SK-N-SH (cell line): Measurements from ENCODE around the gene IBSP. TPM values are rescaled to one million over a fixed set of nuclear protein-coding genes. Genes with fewer than 3 reads are reported as not detected.

Source experiments
- CTCF ChIA-PET: fragments of 300-600, 350-600 bp; formaldehyde crosslinking; extraction: SDS; loops from one replicate; lab custom pipeline; 2021; lab: Yijun Ruan, JAX
- POLR2A ChIA-PET: fragments of 350-600 bp; sonication (Branson Sonifier 250); formaldehyde crosslinking; extraction: SDS; loops from one replicate; lab custom pipeline; 2020; ENCODE audit warnings: antibody characterized with exemption, inconsistent platforms; lab: Yijun Ruan, JAX
- DNase-seq: peaks from one replicate; pipeline ENCODE4 v3.0.0; 2012
- H2AFZ ChIP-seq: fragments of 200-600 bp; sonication (generic); 2 replicates; pipeline ENCODE4 v1.8.1; 2016; ENCODE audit warnings: antibody characterized with exemption, mild to moderate bottlenecking, low read depth
- H3F3A ChIP-seq: fragments of 200-600 bp; sonication (generic); replicated peaks from 2 replicates; pipeline ENCODE3; 2016; ENCODE audit warnings: antibody characterized with exemption, mild to moderate bottlenecking; ENCODE audit not compliant: insufficient read depth
- H3K27ac ChIP-seq, 2 experiments: fragments of 200-500 bp in 1 of 2; fragments of 200-600 bp in 1 of 2; sonication (Bioruptor generic) in 1 of 2; sonication (generic), shearing (Covaris generic) in 1 of 2; 2 replicates each; pipeline versions ENCODE4 v1.5.1 to v1.6.1; 2014 to 2016; ENCODE audit warnings: low read depth in 2 of 2, inconsistent platforms in 1 of 2, low read length in 1 of 2, mild to moderate bottlenecking in 1 of 2, mixed read lengths in 1 of 2
- H3K27me3 ChIP-seq: fragments of 200-600 bp; sonication (generic), shearing (Covaris generic); 2 replicates; pipeline ENCODE4 v1.6.1; 2016; ENCODE audit warnings: mixed run types; ENCODE audit not compliant: insufficient read depth
- H3K36me3 ChIP-seq, 2 experiments: fragments of 200-500 bp in 1 of 2; fragments of 200-600 bp in 1 of 2; sonication (Bioruptor generic) in 1 of 2; sonication (generic) in 1 of 2; replicated peaks in 1 of 2; 2 replicates each; pipeline versions ENCODE3 to v1.5.1; 2014 to 2016; ENCODE audit warnings: low read length in 1 of 2, mild to moderate bottlenecking in 1 of 2; ENCODE audit not compliant: insufficient read depth in 2 of 2, control insufficient read depth in 1 of 2
- H3K4me1 ChIP-seq, 2 experiments: fragments of 200-500 bp in 1 of 2; fragments of 200-600 bp in 1 of 2; sonication (Bioruptor generic) in 1 of 2; sonication (generic), shearing (Covaris generic) in 1 of 2; 2 replicates each; pipeline versions ENCODE4 v1.5.1 to v1.6.1; 2014 to 2016; ENCODE audit warnings: low read depth in 1 of 2, low read length in 1 of 2, mixed run types in 1 of 2; ENCODE audit not compliant: insufficient read depth in 2 of 2, control insufficient read depth in 1 of 2
- H3K4me2 ChIP-seq: fragments of 200-600 bp; sonication (generic), shearing (Covaris generic); 2 replicates; pipeline ENCODE4 v1.6.1; 2017; ENCODE audit warnings: mixed run types
- H3K4me3 ChIP-seq, 2 experiments: fragments of 200-500 bp in 1 of 2; fragments of 200-600 bp in 1 of 2; sonication (Bioruptor generic) in 1 of 2; sonication (generic), shearing (Covaris generic) in 1 of 2; 2 replicates each; pipeline versions ENCODE4 v1.5.1 to v1.8.1; 2014 to 2016; ENCODE audit warnings: low read depth in 2 of 2, inconsistent platforms in 1 of 2, low read length in 1 of 2, mild to moderate bottlenecking in 1 of 2, mixed read lengths in 1 of 2, moderate library complexity in 1 of 2
- H3K79me2 ChIP-seq: fragments of 200-600 bp; sonication (generic); 2 replicates; pipeline ENCODE4 v1.8.1; 2017; ENCODE audit warnings: mild to moderate bottlenecking; ENCODE audit not compliant: insufficient read depth
- H3K9ac ChIP-seq: fragments of 200-600 bp; sonication (generic); 2 replicates; pipeline ENCODE4 v1.6.1; 2017; ENCODE audit warnings: mixed run types
- H3K9me2 ChIP-seq: fragments of 200-600 bp; sonication (generic); 2 replicates; pipeline ENCODE4 v1.6.1; 2017; ENCODE audit warnings: mixed run types
- H3K9me3 ChIP-seq: fragments of 200-600 bp; sonication (generic); 2 replicates; pipeline ENCODE4 v1.6.1; 2017; ENCODE audit warnings: mixed run types, mild to moderate bottlenecking, moderate library complexity
- H4K20me1 ChIP-seq: fragments of 200-600 bp; sonication (generic); 2 replicates; pipeline ENCODE4 v1.6.1; 2017; ENCODE audit warnings: mild to moderate bottlenecking, mixed run types; ENCODE audit not compliant: insufficient read depth
- CHD2 ChIP-seq: fragments of 150-350 bp; IDR thresholded peaks from 2 replicates; pipeline ENCODE4 v1.6.1; 2018; ENCODE audit warnings: low read length; ENCODE audit not compliant: partially characterized antibody
- FOXM1 ChIP-seq: IDR thresholded peaks from 2 replicates; pipeline ENCODE4 v1.4.0; 2012; ENCODE audit warnings: low read depth, mild to moderate bottlenecking
- GATA2 ChIP-seq: sonication (generic); formaldehyde crosslinking; IDR thresholded peaks from 2 replicates; pipeline ENCODE4 v1.5.0; 2020; ENCODE audit warnings: mild to moderate bottlenecking, missing genetic modification reagents
- NFIC ChIP-seq: IDR thresholded peaks from 2 replicates; pipeline ENCODE4 v1.4.0; 2012; ENCODE audit warnings: borderline replicate concordance
- NRF1 ChIP-seq: IDR thresholded peaks from 2 replicates; pipeline ENCODE4 v1.6.1; 2012; ENCODE audit warnings: low read depth, mild to moderate bottlenecking, low read length
- RAD21 ChIP-seq: IDR thresholded peaks from 2 replicates; pipeline ENCODE4 v1.6.1; 2012; ENCODE audit warnings: mild to moderate bottlenecking, low read length
- RCOR1 ChIP-seq: fragments of 150-350 bp; IDR thresholded peaks from 2 replicates; pipeline ENCODE4 v1.6.1; 2017; ENCODE audit warnings: antibody characterized with exemption, low read length
- RFX5 ChIP-seq: IDR thresholded peaks from 2 replicates; pipeline ENCODE4 v1.6.1; 2012; ENCODE audit warnings: mild to moderate bottlenecking, improper control_type of control experiment, low read length
- RXRA ChIP-seq: IDR thresholded peaks from 2 replicates; pipeline ENCODE4 v1.4.0; 2012; ENCODE audit warnings: low read depth, mild to moderate bottlenecking, borderline replicate concordance
- TAF1 ChIP-seq: IDR thresholded peaks from 2 replicates; pipeline ENCODE4 v1.6.1; 2012; ENCODE audit warnings: low read depth, mild to moderate bottlenecking, low read length, moderate library complexity, borderline replicate concordance
- TCF12 ChIP-seq: IDR thresholded peaks from 2 replicates; pipeline ENCODE4 v1.4.0; 2012
- WGBS: methylation state at CpG from one replicate; pipeline ENCODE4 v1.1.6; 2017; ENCODE audit warnings: low lambda C conversion rate; 5-methylcytosine and 5-hydroxymethylcytosine counted together
- polyA plus RNA-seq, 3 experiments: library from polyadenylated mRNA; depleted of rRNA; stranded (reverse); fragments of >200 nt; gene quantifications; 2 replicates each; pipeline ENCODE4 v1.2.3, GENCODE V29; 2012
- TF ChIP-seq, protein P1 (sequence below): IDR thresholded peaks from 2 replicates; pipeline ENCODE4 v1.6.1; 2012; ENCODE audit warnings: mild to moderate bottlenecking, low read depth, low read length, moderate library complexity
- TF ChIP-seq, protein P2 (sequence below): fragments of 150-350 bp; IDR thresholded peaks from 2 replicates; pipeline ENCODE4 v1.6.1; 2017; ENCODE audit warnings: antibody characterized with exemption, low read length, low read depth, borderline replicate concordance
- TF ChIP-seq, protein P3 (sequence below): IDR thresholded peaks from 2 replicates; pipeline ENCODE4 v1.4.0; 2012; ENCODE audit warnings: low read depth, borderline replicate concordance

Gene IBSP
- polyA plus RNA-seq, 1 of the 3 experiments (the other 2 are of a cell fraction): not detected

DNA sequence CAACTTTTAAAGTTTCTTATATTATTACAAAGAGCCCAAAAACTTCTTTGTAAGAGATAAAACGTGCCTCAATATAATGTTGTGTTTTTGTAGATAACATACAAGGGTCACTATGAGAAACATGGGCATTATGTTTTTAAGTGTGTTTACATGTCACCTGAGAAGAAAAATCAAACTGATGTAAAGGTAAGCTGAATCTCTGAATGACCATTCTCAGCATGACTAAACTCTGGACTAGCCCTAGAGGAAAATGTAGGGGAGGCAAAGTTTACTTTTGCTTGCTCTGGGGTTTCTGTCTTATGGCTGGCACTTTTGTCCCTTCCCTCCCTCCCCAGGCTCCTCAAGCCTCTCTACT is 40.2 kb downstream of the IBSP start:
- ChIA-PET POLR2A (no interaction called here), CTCF (interaction anchor here (0.6 to 5.0 kb wide), 20 partner anchors 9 to 475 kb away, joined by 3 to 51 read pairs (median 4); no protein-coding TSS in a partner anchor)
- Histone ChIP-seq H3F3A (peaks cover 5% of the 10 kb centered on the region), H4K20me1 (no peaks in the 10 kb centered on the region), H3K79me2 (no peaks in the 10 kb centered on the region), H3K4me2 (no peak overlapping the region), H3K9me2 (no peaks in the 10 kb centered on the region), H3K4me3 (no peak overlapping the region), H3K9me3 (no peaks in the 10 kb centered on the region), H2AFZ (no peak overlapping the region), H3K27ac (no peak overlapping the region), H3K27me3 (no peaks in the 10 kb centered on the region), H3K9ac (no peak overlapping the region), H3K36me3 (no peaks in the 10 kb centered on the region), H3K4me1 (peaks cover 0 to 9% of the 10 kb centered on the region in 2 experiments; a peak in 1 of 4 replicates)
- 0% methylated on average over 1 of the region's 1 CpG for WGBS
- no peak for DNase-seq
- TF ChIP-seq NRF1 (no peak), NFIC (no peak), RAD21 (no peak), FOXM1 (no peak), TAF1 (no peak), RCOR1 (no peak), GATA2 (CRISPR knock-in tag) (no peak), RXRA (no peak), TCF12 (no peak), RFX5 (no peak), CHD2 (no peak)
- TF ChIP-seq, protein P1, sequence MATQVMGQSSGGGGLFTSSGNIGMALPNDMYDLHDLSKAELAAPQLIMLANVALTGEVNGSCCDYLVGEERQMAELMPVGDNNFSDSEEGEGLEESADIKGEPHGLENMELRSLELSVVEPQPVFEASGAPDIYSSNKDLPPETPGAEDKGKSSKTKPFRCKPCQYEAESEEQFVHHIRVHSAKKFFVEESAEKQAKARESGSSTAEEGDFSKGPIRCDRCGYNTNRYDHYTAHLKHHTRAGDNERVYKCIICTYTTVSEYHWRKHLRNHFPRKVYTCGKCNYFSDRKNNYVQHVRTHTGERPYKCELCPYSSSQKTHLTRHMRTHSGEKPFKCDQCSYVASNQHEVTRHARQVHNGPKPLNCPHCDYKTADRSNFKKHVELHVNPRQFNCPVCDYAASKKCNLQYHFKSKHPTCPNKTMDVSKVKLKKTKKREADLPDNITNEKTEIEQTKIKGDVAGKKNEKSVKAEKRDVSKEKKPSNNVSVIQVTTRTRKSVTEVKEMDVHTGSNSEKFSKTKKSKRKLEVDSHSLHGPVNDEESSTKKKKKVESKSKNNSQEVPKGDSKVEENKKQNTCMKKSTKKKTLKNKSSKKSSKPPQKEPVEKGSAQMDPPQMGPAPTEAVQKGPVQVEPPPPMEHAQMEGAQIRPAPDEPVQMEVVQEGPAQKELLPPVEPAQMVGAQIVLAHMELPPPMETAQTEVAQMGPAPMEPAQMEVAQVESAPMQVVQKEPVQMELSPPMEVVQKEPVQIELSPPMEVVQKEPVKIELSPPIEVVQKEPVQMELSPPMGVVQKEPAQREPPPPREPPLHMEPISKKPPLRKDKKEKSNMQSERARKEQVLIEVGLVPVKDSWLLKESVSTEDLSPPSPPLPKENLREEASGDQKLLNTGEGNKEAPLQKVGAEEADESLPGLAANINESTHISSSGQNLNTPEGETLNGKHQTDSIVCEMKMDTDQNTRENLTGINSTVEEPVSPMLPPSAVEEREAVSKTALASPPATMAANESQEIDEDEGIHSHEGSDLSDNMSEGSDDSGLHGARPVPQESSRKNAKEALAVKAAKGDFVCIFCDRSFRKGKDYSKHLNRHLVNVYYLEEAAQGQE: no peak
- TF ChIP-seq, protein P2, sequence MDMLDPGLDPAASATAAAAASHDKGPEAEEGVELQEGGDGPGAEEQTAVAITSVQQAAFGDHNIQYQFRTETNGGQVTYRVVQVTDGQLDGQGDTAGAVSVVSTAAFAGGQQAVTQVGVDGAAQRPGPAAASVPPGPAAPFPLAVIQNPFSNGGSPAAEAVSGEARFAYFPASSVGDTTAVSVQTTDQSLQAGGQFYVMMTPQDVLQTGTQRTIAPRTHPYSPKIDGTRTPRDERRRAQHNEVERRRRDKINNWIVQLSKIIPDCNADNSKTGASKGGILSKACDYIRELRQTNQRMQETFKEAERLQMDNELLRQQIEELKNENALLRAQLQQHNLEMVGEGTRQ: no peak
- TF ChIP-seq, protein P3, sequence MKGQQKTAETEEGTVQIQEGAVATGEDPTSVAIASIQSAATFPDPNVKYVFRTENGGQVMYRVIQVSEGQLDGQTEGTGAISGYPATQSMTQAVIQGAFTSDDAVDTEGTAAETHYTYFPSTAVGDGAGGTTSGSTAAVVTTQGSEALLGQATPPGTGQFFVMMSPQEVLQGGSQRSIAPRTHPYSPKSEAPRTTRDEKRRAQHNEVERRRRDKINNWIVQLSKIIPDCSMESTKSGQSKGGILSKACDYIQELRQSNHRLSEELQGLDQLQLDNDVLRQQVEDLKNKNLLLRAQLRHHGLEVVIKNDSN: no peak
- TF ChIP-seq, all 33 proteins: peak for 0
